GM12878 (cell line): ENCODE measurements around the gene SLU7. TPM values are rescaled to one million over a fixed set of nuclear protein-coding genes. Genes with fewer than 3 reads are reported as not detected.

ENCODE experiments used
- BHLHE40 ChIP-seq, 2 experiments: fragments of 450-650 bp in 1 of 2; IDR thresholded peaks; 2 replicates each; pipeline ENCODE4 v1.6.1; 2011 to 2017; ENCODE audit warnings: low read depth in 2 of 2, borderline replicate concordance in 1 of 2, improper control_type of control experiment in 1 of 2, low read length in 1 of 2, mild to moderate bottlenecking in 1 of 2
- EED ChIP-seq: sonication (generic); IDR thresholded peaks from 2 replicates; pipeline ENCODE4 v1.6.1; 2016; ENCODE audit warnings: antibody characterized with exemption, low read depth
- GATAD2B ChIP-seq: fragments of 450-650 bp; conservative IDR thresholded peaks from 2 replicates; pipeline ENCODE4 v1.6.1; 2017; ENCODE audit warnings: low read depth, mild to moderate bottlenecking, moderate library complexity
- IKZF2 ChIP-seq, 2 experiments: fragments of 450-650 bp; IDR thresholded peaks; 2 replicates each; pipeline ENCODE4 v1.6.1; 2017; ENCODE audit warnings: mild to moderate bottlenecking in 2 of 2, moderate library complexity in 2 of 2
- MEF2B ChIP-seq: fragments of 450-650 bp; IDR thresholded peaks from 2 replicates; pipeline ENCODE4 v1.6.1; 2018; ENCODE audit warnings: mild to moderate bottlenecking, moderate library complexity; ENCODE audit not compliant: partially characterized antibody, poor library complexity, severe bottlenecking
- MTA3 ChIP-seq: IDR thresholded peaks from 2 replicates; pipeline ENCODE4 v1.6.1; 2012; ENCODE audit warnings: low read length, inconsistent platforms, borderline replicate concordance
- MYC ChIP-seq: IDR thresholded peaks from 2 replicates; pipeline ENCODE4 v1.6.1; 2011; ENCODE audit warnings: mild to moderate bottlenecking, low read length, moderate library complexity, inconsistent platforms; ENCODE audit not compliant: insufficient read depth, insufficient replicate concordance, insufficient read length, severe bottlenecking
- PML ChIP-seq: IDR thresholded peaks from 2 replicates; pipeline ENCODE4 v1.6.1; 2012; ENCODE audit warnings: low read length, inconsistent platforms
- SMARCA5 ChIP-seq: fragments of 450-650 bp; IDR thresholded peaks from 2 replicates; pipeline ENCODE4 v1.6.1; 2017; ENCODE audit warnings: mild to moderate bottlenecking
- SRF ChIP-seq, 2 experiments: IDR thresholded peaks; 2 replicates each; pipeline ENCODE4 v1.6.1; 2011; ENCODE audit warnings: low read depth in 2 of 2, low read length in 2 of 2, mild to moderate bottlenecking in 1 of 2, moderate library complexity in 1 of 2
- polyA plus RNA-seq, 11 experiments: library from polyadenylated mRNA; depleted of rRNA in 4 of 11; unstranded in 6 of 11; stranded (reverse) in 5 of 11; fragments of >200 nt; fragmentation: Nextera tagmentation in 4 of 11; fragmentation: Illumina TruSeq in 1 of 11; extraction: Ambion mirVana in 4 of 11; extraction: Trizol in 1 of 11; gene quantifications; 1 replicate in 1 of 11; 2 replicates in 10 of 11; pipeline versions ENCODE4 v1.2.1 to v1.2.3, GENCODE V29; 2011 to 2016; ENCODE audit warnings: inconsistent platforms in 2 of 11, missing spikeins in 2 of 11, low read depth in 1 of 11
- total RNA-seq, 4 experiments: library from RNA; depleted of rRNA in 3 of 4; stranded (reverse); fragments of >200 nt in 3 of 4; fragmentation: Illumina TruSeq in 1 of 4; extraction: Trizol in 1 of 4; gene quantifications; 2 replicates each; pipeline versions ENCODE4 v1.2.1 to v1.2.3, GENCODE V29; 2013 to 2021
- TF ChIP-seq, protein P1 (sequence below): IDR thresholded peaks from 2 replicates; pipeline ENCODE4 v1.6.1; 2012; ENCODE audit warnings: low read length, inconsistent platforms
- TF ChIP-seq, protein P2 (sequence below): IDR thresholded peaks from 2 replicates; pipeline ENCODE4 v1.6.1; 2012; ENCODE audit warnings: improper control_type of control experiment, low read depth, low read length; ENCODE audit not compliant: insufficient replicate concordance
- TF ChIP-seq, protein P3 (sequence below): fragments of 450-650 bp; IDR thresholded peaks from 2 replicates; pipeline ENCODE4 v1.6.1; 2017; ENCODE audit warnings: mild to moderate bottlenecking, moderate library complexity

The SLU7 gene
- total and polyA plus RNA-seq, 10 of the 15 experiments (the other 5 are each of a cell fraction or from before 2014, with no cell fraction given): 32.7 to 55.2 (median 46.6) TPM

DNA sequence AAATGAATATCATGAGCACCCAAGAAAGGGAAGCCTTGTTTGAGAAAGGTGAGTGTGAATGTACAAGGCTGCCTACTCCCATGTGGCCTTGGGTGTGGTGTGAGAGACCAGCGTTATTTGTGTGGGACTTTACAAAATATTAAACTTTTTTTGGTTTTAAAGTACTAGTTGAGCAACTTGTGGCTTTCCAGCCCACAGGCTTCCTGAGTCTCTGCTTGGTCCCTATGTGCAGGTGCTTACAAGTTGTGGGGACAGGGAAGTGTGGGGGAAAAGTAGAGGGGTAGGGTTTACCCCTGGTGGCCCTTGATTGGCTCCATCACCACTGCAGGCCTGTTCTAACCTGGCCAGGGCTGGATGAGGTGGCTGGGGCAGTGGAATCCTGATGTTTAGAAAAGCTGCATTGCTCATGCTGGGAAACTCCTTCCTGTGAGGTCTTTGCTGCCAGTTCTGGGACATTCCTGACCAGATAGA is 22.5 kb upstream of the SLU7 start (continued):
- TF ChIP-seq SMARCA5: 0 out of 2 replicates have a peak, but pooled peaks have one; percentile 24
- TF ChIP-seq, protein P1, sequence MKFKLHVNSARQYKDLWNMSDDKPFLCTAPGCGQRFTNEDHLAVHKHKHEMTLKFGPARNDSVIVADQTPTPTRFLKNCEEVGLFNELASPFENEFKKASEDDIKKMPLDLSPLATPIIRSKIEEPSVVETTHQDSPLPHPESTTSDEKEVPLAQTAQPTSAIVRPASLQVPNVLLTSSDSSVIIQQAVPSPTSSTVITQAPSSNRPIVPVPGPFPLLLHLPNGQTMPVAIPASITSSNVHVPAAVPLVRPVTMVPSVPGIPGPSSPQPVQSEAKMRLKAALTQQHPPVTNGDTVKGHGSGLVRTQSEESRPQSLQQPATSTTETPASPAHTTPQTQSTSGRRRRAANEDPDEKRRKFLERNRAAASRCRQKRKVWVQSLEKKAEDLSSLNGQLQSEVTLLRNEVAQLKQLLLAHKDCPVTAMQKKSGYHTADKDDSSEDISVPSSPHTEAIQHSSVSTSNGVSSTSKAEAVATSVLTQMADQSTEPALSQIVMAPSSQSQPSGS: peak; percentile 31; the same call in 1 of the 2 replicates
- no peak for TF ChIP-seq MYC
- peak; percentile 90 for TF ChIP-seq MEF2B
- TF ChIP-seq, protein P2, sequence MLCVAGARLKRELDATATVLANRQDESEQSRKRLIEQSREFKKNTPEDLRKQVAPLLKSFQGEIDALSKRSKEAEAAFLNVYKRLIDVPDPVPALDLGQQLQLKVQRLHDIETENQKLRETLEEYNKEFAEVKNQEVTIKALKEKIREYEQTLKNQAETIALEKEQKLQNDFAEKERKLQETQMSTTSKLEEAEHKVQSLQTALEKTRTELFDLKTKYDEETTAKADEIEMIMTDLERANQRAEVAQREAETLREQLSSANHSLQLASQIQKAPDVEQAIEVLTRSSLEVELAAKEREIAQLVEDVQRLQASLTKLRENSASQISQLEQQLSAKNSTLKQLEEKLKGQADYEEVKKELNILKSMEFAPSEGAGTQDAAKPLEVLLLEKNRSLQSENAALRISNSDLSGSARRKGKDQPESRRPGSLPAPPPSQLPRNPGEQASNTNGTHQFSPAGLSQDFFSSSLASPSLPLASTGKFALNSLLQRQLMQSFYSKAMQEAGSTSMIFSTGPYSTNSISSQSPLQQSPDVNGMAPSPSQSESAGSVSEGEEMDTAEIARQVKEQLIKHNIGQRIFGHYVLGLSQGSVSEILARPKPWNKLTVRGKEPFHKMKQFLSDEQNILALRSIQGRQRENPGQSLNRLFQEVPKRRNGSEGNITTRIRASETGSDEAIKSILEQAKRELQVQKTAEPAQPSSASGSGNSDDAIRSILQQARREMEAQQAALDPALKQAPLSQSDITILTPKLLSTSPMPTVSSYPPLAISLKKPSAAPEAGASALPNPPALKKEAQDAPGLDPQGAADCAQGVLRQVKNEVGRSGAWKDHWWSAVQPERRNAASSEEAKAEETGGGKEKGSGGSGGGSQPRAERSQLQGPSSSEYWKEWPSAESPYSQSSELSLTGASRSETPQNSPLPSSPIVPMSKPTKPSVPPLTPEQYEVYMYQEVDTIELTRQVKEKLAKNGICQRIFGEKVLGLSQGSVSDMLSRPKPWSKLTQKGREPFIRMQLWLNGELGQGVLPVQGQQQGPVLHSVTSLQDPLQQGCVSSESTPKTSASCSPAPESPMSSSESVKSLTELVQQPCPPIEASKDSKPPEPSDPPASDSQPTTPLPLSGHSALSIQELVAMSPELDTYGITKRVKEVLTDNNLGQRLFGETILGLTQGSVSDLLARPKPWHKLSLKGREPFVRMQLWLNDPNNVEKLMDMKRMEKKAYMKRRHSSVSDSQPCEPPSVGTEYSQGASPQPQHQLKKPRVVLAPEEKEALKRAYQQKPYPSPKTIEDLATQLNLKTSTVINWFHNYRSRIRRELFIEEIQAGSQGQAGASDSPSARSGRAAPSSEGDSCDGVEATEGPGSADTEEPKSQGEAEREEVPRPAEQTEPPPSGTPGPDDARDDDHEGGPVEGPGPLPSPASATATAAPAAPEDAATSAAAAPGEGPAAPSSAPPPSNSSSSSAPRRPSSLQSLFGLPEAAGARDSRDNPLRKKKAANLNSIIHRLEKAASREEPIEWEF: no peak
- TF ChIP-seq MTA3: 0 out of 2 replicates have a peak, but pooled peaks have one; percentile 31
- peak in 1 of 2 experiments; percentile 27; a peak in 1 of 4 replicates for TF ChIP-seq BHLHE40 (IDR thresholded peaks at IDR 0.05; ENCODE audit: borderline replicate concordance in 1 of 2, low read depth in 2 of 2, low read length in 1 of 2)
- no peak for TF ChIP-seq SRF (IDR thresholded peaks at IDR 0.05; ENCODE audit: low read depth in 2 of 2, low read length in 2 of 2)
- TF ChIP-seq, protein P3, sequence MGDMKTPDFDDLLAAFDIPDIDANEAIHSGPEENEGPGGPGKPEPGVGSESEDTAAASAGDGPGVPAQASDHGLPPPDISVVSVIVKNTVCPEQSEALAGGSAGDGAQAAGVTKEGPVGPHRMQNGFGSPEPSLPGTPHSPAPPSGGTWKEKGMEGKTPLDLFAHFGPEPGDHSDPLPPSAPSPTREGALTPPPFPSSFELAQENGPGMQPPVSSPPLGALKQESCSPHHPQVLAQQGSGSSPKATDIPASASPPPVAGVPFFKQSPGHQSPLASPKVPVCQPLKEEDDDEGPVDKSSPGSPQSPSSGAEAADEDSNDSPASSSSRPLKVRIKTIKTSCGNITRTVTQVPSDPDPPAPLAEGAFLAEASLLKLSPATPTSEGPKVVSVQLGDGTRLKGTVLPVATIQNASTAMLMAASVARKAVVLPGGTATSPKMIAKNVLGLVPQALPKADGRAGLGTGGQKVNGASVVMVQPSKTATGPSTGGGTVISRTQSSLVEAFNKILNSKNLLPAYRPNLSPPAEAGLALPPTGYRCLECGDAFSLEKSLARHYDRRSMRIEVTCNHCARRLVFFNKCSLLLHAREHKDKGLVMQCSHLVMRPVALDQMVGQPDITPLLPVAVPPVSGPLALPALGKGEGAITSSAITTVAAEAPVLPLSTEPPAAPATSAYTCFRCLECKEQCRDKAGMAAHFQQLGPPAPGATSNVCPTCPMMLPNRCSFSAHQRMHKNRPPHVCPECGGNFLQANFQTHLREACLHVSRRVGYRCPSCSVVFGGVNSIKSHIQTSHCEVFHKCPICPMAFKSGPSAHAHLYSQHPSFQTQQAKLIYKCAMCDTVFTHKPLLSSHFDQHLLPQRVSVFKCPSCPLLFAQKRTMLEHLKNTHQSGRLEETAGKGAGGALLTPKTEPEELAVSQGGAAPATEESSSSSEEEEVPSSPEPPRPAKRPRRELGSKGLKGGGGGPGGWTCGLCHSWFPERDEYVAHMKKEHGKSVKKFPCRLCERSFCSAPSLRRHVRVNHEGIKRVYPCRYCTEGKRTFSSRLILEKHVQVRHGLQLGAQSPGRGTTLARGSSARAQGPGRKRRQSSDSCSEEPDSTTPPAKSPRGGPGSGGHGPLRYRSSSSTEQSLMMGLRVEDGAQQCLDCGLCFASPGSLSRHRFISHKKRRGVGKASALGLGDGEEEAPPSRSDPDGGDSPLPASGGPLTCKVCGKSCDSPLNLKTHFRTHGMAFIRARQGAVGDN: peak; percentile 35; the same call in 1 of the 2 replicates
- TF ChIP-seq EED: peak; percentile 55; the same call in 1 of the 2 replicates
- TF ChIP-seq PML: no peak
- peak in 1 of 2 experiments; percentile 82; a peak in 3 of 4 replicates for TF ChIP-seq IKZF2 (IDR thresholded peaks at IDR 0.05)
- TF ChIP-seq GATAD2B: 0 out of 2 replicates have a peak, but pooled peaks have one; percentile 39
